ENCODE data around the gene RTP5.
"Not testable (repeated sequence)": the region's sequence is repeated elsewhere in the genome, so short reads cannot be mapped to it uniquely, and the experiment has no call there.

The RTP5 gene

GRCh38 chr2:241902357-241902991 is 32.9 kb downstream of the RTP5 start:
- no peak for DNase-seq (ENCODE audit: low spot score)

DNA sequence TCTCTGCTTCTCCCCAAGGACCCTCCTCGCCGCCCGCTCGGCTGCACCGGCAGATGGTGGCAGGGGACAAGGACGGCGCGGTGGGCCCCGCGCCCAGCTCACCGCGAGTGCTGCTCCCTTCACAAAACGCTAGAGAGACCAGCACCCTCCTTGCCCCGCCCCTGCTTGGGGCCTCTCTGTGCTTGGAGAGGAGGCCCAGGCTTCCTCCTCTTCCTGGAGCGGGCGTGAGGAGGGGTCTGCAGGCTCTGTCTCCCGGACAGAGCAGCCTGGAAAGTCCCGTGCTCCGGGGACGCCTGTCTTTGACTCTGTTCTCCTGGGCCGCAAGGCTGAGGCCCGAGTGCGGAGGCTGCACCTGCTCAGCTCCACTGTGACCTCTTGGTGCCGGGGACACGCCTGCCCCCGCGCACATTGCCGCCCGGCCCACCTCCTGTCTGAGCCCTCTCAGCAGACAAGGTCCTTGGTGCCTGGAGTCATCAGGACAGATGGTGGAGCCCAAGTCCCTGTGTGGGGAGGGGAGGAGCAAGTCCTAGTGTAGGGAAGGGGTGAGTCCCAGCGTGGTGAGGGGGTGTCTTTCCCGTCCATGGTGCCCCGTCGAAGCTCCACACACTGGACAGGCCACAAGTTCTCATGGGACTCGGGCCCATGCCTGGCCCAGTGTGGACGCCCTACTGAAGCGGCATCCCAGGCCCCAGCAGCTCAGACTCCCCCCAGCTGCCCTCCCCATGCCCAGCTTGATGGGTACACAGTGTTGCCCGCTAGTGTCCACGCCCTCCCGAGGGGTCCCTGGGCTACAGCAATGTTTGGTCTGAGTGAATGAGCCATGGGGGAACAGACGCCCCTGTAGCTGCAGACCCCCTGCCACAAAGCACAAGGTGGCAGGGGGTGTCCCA is 33.8 kb downstream of the RTP5 start:
- DNase-seq (ENCODE audit: low spot score): no peak

DNA sequence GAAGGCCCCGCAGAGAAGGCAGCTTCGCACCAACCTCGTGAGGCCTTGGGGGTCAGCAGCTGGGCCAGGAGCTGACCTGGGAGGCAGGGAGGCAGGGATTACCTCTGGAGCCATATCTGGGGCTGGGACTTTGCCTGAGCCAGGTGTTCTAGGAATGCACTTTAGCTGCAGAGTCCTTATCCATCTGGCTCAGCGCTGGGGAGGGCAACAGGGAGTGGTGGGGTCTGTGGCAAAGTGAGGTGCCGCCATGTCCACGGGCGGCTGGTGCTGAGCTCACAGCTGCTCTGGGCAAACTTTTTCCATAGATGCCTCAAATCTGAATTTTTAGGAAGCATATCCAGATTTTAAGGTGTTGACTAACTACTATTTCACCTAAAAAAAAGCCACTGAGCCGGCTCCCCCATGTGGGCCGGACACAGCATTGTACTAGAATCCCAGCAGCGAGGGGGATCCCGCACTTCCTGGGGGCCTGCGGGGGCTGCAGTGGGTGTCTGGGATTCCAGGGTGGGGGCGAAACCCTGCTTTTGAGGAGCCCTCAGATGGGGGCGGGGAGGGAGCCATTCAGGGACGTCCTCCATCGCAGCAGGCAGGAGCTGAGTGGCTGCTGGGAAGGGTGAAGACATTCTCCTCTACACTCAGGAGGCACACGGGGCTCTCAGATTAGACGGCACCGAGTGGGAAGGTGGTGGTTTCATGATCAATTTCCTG is 34.6 kb downstream of the RTP5 start:
- DNase-seq (ENCODE audit: low spot score): no peak

DNA sequence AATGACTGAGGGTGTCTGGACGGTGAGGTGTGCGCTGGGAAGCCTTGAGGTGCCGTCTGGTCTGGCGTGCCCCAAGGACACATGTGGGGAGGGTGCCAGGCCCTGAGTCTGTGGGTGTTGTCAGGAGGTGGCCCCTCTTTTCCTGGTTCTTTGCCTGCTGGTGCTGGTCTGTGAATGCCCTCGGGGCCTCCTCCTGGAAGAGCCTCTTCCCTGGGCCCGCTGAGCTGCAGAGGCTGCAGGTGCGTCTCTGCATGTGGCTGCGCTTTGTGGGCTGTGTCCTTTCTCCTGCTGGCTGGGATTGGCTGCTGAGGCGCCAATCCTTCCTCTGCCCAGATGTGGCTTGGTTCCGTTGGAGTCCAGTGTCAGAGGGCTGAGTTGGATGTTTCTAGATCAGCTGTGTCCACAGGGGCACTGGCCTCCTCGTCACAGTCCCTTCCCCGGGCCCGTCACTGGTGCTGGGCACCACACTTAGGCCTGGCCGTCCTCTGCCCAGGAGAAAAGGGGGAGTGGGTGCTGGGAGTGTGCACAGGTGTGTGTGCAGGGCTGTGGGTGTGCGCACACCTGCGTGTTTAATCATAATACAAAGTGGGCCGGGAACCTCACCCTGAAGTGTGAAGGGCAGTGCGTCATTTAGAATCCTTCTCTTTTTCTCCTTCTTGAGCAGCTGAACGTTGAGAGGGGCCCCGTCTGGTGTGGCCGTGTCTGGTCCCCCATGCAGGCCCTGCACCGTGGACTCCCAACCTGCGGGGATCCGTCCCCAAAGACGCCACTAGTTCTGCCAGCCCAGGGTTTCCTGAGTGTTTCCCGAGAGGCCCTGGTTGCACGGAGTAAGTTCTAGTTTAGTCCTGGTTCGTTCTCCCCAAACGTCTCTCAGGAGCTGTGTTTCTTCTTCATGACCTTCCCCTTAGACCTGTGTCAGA is 35.5 kb downstream of the RTP5 start:
- no peak for DNase-seq (ENCODE audit: low spot score)

DNA sequence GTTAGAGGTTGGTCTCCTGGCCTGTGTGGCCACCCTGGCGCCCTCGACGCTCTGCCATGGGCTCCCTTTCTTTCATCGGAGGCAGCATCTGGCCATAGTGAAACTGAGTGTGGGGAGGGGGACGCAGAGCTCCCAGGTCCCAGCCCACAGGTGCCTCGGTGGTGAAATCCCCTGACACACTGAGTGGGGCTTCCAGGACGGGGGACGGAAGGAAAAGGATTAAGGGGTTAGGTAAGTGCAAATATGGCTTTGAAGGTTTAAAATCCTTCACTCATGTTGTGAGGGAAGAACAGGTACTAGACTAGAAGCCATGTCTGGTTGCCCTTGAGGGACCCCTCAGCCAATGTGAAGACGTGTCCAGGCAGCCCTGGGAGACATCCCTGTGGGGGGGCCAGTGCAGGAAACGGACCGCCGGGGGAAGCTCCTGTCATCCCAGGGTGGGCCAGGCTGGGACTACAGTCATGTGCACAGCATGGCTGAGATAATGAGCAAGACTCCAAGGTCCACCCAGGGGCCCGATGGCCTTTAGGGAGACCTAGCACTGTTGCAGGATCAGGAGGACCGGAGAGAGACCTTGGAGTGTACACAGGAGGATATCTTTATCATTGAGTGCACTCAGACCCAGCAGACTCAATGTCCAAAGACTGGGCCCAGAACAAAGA is 36.3 kb downstream of the RTP5 start:
- DNase-seq (ENCODE audit: low spot score): no peak

DNA sequence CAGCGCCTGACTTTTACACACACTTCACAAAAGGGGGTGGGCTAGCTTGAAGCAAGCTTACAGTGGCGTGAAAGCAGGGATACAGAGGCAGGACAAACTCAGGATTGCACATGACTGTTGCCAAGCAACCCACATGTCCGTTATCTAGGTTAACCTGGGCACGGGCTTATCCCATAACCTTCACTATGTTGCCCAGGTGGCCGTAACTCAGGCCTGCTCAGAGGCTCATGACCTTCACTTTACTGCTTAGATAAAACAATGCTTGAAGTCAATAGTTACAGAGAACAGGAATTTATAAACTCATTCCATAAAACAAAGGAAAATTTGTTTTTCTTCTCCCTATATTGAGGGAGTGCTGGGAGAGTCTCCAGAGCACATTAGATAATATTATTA is 36.8 kb downstream of the RTP5 start:
- DNase-seq (ENCODE audit: low spot score): not testable (repeated sequence)

- no peak for DNase-seq (ENCODE audit: low spot score)
Measured at GRCh38 chr2:241906826-241907570, 37.5 kb downstream of the RTP5 start.

- DNase-seq (ENCODE audit: low spot score): not testable (repeated sequence)
Measured at GRCh38 chr2:241907831-241908230, 38.3 kb downstream of the RTP5 start.

GRCh38 chr2:241908686-241909420 is 39.3 kb downstream of the RTP5 start:
- no peak for DNase-seq (ENCODE audit: low spot score)

- no peak for DNase-seq (ENCODE audit: low spot score)
Measured at GRCh38 chr2:241909769-241910168, 40.2 kb downstream of the RTP5 start.

DNA sequence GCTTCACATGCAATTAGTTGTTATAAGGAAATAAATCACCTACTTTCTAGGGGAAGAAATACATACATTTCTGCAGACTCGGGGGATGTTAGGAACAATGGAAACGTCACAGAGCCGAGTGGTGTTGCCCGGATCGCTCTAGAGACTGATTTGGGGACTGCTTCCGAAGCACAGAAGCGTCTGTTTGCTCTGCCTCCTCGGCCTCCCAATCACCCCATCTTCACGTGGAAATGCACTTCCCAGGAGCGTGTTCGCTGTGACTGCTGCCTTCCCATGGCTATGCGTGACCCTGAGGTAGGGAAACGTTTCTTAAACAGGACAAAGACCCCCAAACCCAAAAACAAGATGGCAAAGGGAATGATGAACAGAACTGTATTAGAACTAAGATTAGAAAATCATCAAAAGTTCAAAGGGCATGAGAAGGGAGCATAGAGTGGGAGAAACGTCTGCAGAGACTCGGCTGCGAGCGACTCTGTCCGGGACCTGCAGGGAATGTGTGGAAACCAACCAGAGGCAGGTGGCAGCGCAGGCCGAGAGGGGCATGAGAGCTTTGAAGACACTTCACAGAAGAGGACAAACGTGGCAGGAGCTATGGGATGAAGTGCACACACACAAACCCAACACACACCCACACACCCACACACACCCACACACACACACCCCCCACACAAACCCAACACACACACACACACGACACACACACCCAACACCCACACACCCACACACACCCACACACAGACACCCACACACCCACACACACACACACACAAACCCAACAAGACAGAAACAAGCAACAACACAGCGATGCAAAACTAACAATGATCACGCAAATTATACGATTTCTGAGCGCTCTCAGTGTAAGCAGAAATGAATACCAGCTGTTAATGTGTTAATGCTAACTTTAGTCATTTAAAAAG is 41.3 kb downstream of the RTP5 start:
- no peak for DNase-seq (ENCODE audit: low spot score)

DNA sequence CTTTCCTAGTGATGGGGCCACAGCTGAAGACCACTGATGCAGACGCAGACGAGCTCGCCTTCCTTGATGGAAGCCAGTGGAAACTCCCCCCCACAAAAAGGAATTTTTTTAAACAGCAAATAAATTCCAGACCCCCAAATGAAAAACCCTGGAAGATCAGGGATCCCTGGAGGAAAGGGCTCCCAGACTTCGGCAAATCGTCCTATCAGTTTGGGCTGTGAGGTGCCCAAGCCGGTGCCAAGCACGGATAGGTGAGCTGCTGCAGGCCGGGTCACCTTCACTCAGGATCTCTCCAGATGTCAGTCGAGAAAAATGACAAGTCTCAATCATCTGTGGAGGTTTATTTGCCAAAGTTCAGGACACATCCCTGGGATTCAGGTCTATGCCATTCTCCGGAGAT is 42.0 kb downstream of the RTP5 start:
- no peak for DNase-seq (ENCODE audit: low spot score)

GRCh38 chr2:241912021-241912555 is 42.6 kb downstream of the RTP5 start:
- DNase-seq (ENCODE audit: low spot score): no peak

GRCh38 chr2:241913703-241914102 is 44.2 kb downstream of the RTP5 start:
- DNase-seq (ENCODE audit: low spot score): no peak

DNA sequence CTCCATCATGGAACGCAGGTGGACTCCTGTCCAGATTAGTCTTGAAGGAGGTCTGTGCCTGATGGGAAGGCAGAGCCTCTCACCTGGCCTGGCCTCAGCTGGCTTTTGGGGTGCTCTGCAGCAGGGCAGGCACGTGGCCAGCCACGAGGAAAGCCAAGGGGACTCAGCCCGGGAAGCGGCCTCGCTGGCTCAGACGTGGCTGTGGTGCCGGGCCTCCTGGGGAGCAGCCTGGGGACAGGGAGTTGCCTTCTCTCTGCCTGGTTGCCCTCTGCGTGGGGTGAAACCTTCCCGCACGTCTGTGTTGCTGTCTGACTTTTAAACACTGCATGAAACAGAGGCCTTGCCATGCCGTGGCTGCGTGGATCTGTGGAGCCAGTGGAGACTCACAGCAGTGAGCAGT is 45.0 kb downstream of the RTP5 start:
- DNase-seq (ENCODE audit: low spot score): no peak

DNA sequence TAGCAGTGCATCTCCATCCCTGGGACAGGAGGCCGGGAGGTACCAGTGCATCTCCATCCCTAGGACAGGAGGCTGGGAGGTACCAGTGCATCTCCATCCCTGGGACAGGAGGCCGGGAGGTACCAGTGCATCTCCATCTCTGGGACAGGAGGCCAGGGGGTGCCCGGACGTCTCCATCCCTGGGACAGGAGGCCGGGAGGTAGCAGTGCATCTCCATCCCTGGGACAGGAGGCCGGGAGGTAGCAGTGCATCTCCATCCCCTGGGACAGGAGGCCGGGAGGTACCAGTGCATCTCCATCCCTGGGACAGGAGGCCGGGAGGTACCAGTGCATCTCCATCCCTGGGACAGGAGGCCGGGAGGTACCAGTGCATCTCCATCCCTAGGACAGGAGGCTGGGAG is 52.1 kb downstream of the RTP5 start:
- not testable (repeated sequence) for DNase-seq (ENCODE audit: low spot score)

DNA sequence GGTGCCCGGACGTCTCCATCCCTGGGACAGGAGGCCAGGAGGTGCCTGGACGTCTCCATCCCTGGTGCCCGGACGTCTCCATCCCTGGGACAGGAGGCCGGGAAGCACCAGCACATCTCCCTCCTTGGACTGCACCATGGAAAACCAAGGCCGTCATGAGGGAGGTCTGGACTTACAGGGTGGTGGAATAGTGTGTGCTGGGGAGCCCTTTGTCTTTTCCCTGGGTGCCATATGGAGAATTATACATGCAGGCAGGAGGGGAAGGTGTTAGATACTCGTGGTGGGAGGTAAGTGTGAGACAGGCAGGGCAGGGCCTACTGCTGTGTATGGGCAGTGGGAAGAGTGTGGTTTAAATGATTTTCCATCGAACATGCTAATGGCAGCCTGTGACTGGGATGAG is 52.9 kb downstream of the RTP5 start:
- DNase-seq (ENCODE audit: low spot score): no peak

DNA sequence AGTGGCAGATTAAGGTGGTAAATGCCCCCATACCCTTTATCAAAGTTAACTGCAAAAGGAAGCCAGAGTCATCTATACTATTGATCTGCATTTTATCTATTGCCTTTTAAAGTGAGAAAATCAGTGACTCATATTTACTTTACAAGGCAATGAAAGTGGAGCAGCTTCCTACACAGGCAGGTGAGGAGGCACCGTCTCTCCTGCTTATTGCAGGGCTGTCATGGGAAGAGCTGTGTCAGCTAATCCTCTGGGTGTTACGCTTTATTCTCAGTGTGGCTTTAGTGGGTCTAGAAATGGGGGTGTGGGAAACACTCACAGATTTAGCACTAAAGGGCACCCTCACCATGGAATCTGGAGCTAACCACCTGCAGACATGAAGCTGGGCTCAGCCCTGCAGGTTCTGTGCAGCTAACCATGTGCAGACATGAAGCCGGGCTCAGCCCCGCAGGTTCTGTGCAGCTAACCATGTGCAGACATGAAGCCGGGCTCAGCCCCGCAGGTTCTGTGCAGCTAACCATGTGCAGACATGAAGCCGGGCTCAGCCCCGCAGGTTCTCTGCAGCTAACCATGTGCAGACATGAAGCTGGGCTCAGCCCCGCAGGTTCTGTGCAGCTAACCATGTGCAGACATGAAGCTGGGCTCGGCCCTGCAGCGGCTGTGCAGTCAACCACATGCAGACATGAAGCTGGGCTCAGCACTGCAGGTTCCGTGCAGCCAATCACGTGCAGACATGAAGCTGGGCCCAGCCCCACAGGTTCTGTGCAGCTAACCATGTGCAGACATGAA is 53.5 kb downstream of the RTP5 start:
- not testable (repeated sequence) for DNase-seq (ENCODE audit: low spot score)
